ENCODE measurements around the gene IKZF2.
A peak's percentile ranks its signal among the peaks of the same experiment; 100 is the strongest.

Gene IKZF2

GRCh38 chr2:213166109-213166508 is 14.7 kb upstream of the IKZF2 start:
- Mint-ChIP-seq H3K36me3 (ENCODE audit: low read depth) (no peaks in the 10 kb centered on the region), H3K9me3 (no peaks in the 10 kb centered on the region), H3K27me3 (ENCODE audit: low read depth) (peaks cover 2% of the 10 kb centered on the region), H3K4me3 (no peak overlapping the region), H3K4me1 (ENCODE audit: low read depth) (no peaks in the 10 kb centered on the region), H3K27ac (no peak overlapping the region)
- DNase-seq (ENCODE audit: low spot score), result no peak

GRCh38 chr2:213164263-213164662 is 12.9 kb upstream of the IKZF2 start:
- Mint-ChIP-seq H3K27me3 (ENCODE audit: low read depth) (peaks cover 2% of the 10 kb centered on the region), H3K9me3 (no peaks in the 10 kb centered on the region), H3K4me3 (no peak overlapping the region), H3K27ac (no peak overlapping the region), H3K36me3 (ENCODE audit: low read depth) (no peaks in the 10 kb centered on the region), H3K4me1 (ENCODE audit: low read depth) (no peaks in the 10 kb centered on the region)
- no peak for DNase-seq (ENCODE audit: low spot score)

GRCh38 chr2:213162516-213163118 is 11.2 kb upstream of the IKZF2 start:
- Mint-ChIP-seq H3K27me3 (ENCODE audit: low read depth) (peaks cover 2% of the 10 kb centered on the region), H3K36me3 (ENCODE audit: low read depth) (no peaks in the 10 kb centered on the region), H3K9me3 (no peaks in the 10 kb centered on the region), H3K4me1 (ENCODE audit: low read depth) (no peaks in the 10 kb centered on the region), H3K4me3 (no peak overlapping the region), H3K27ac (no peak overlapping the region)
- DNase-seq (ENCODE audit: low spot score), result no peak

GRCh38 chr2:213161759-213162515 is 10.5 kb upstream of the IKZF2 start:
- Mint-ChIP-seq H3K9me3 (no peaks in the 10 kb centered on the region), H3K4me3 (no peak overlapping the region), H3K4me1 (ENCODE audit: low read depth) (peaks cover 2% of the 10 kb centered on the region), H3K27me3 (ENCODE audit: low read depth) (peaks cover 6% of the 10 kb centered on the region), H3K27ac (no peak overlapping the region), H3K36me3 (ENCODE audit: low read depth) (no peaks in the 10 kb centered on the region)
- no peak for DNase-seq (ENCODE audit: low spot score)

- H3K27ac Mint-ChIP-seq, result no peak overlapping the region
- H3K4me3 Mint-ChIP-seq, result no peak overlapping the region
- no peaks in the 10 kb centered on the region for H3K36me3 Mint-ChIP-seq (ENCODE audit: low read depth)
- H3K4me1 Mint-ChIP-seq (ENCODE audit: low read depth), result peaks cover 2% of the 10 kb centered on the region
- H3K27me3 Mint-ChIP-seq (ENCODE audit: low read depth), result peaks cover 14% of the 10 kb centered on the region
- H3K9me3 Mint-ChIP-seq, result no peaks in the 10 kb centered on the region
- no peak for DNase-seq (ENCODE audit: low spot score)
These were observed 8.4 kb upstream of the IKZF2 start for GRCh38 chr2:213159768-213160167.

GRCh38 chr2:213157242-213157641 is 5.8 kb upstream of the IKZF2 start:
- Mint-ChIP-seq H3K9me3 (no peaks in the 10 kb centered on the region), H3K27ac (no peak overlapping the region), H3K36me3 (ENCODE audit: low read depth) (no peaks in the 10 kb centered on the region), H3K4me3 (no peak overlapping the region), H3K27me3 (ENCODE audit: low read depth) (peaks cover 33% of the 10 kb centered on the region), H3K4me1 (ENCODE audit: low read depth) (peaks cover 10% of the 10 kb centered on the region)
- DNase-seq (ENCODE audit: low spot score), result no peak

- H3K9me3 Mint-ChIP-seq, result no peaks in the 10 kb centered on the region
- no peak for DNase-seq (ENCODE audit: low spot score)
These were observed 5.3 kb upstream of the IKZF2 start for GRCh38 chr2:213156717-213157116.

GRCh38 chr2:213152888-213153287 is 1.5 kb upstream of the IKZF2 start:
- H3K4me3 Mint-ChIP-seq, result peak overlapping the region; percentile 78

More at GRCh38 chr2:213156717-213157116, 5.3 kb upstream of the IKZF2 start:
- no peaks in the 10 kb centered on the region for H3K36me3 Mint-ChIP-seq (ENCODE audit: low read depth)
- H3K27me3 Mint-ChIP-seq (ENCODE audit: low read depth), result peaks cover 34% of the 10 kb centered on the region
- no peak overlapping the region for H3K27ac Mint-ChIP-seq
- peaks cover 12% of the 10 kb centered on the region for H3K4me1 Mint-ChIP-seq (ENCODE audit: low read depth)
- no peak overlapping the region for H3K4me3 Mint-ChIP-seq

GRCh38 chr2:213152065-213152794 is 818 bp upstream of the IKZF2 start:
- Mint-ChIP-seq H3K36me3 (ENCODE audit: low read depth) (no peaks in the 10 kb centered on the region), H3K27ac (peak overlapping the region; percentile 60), H3K4me1 (ENCODE audit: low read depth) (peaks cover 29% of the 10 kb centered on the region), H3K27me3 (ENCODE audit: low read depth) (peaks cover 66% of the 10 kb centered on the region), H3K9me3 (no peaks in the 10 kb centered on the region), H3K4me3 (peak overlapping the region; percentile 78)
- peak; percentile 28 for DNase-seq (ENCODE audit: low spot score)

More at GRCh38 chr2:213152888-213153287, 1.5 kb upstream of the IKZF2 start:
- Mint-ChIP-seq H3K9me3 (no peaks in the 10 kb centered on the region), H3K4me1 (ENCODE audit: low read depth) (peaks cover 31% of the 10 kb centered on the region), H3K36me3 (ENCODE audit: low read depth) (no peaks in the 10 kb centered on the region), H3K27me3 (ENCODE audit: low read depth) (peaks cover 63% of the 10 kb centered on the region), H3K27ac (no peak overlapping the region)
- no peak for DNase-seq (ENCODE audit: low spot score)

GRCh38 chr2:213150315-213151097 is 906 bp downstream of the IKZF2 start:
- DNase-seq (ENCODE audit: low spot score), result no peak
- Mint-ChIP-seq H3K27me3 (ENCODE audit: low read depth) (peaks cover 57% of the 10 kb centered on the region), H3K9me3 (no peaks in the 10 kb centered on the region), H3K4me3 (peak overlapping the region; percentile 87), H3K27ac (peak overlapping the region; percentile 83), H3K4me1 (ENCODE audit: low read depth) (peaks cover 29% of the 10 kb centered on the region), H3K36me3 (ENCODE audit: low read depth) (no peaks in the 10 kb centered on the region)

GRCh38 chr2:213149949-213150314 is 1.5 kb downstream of the IKZF2 start:
- no peak for DNase-seq (ENCODE audit: low spot score)
- Mint-ChIP-seq H3K9me3 (no peaks in the 10 kb centered on the region), H3K36me3 (ENCODE audit: low read depth) (no peaks in the 10 kb centered on the region), H3K27ac (peak overlapping the region; percentile 66), H3K4me1 (ENCODE audit: low read depth) (peaks cover 29% of the 10 kb centered on the region), H3K4me3 (peak overlapping the region; percentile 87), H3K27me3 (ENCODE audit: low read depth) (peaks cover 62% of the 10 kb centered on the region)

- Mint-ChIP-seq H3K4me3 (peak overlapping the region; percentile 87), H3K27ac (peak overlapping the region; percentile 2), H3K9me3 (no peaks in the 10 kb centered on the region), H3K27me3 (ENCODE audit: low read depth) (peaks cover 68% of the 10 kb centered on the region), H3K36me3 (ENCODE audit: low read depth) (no peaks in the 10 kb centered on the region), H3K4me1 (ENCODE audit: low read depth) (peaks cover 29% of the 10 kb centered on the region)
- no peak for DNase-seq (ENCODE audit: low spot score)
These were observed 2.0 kb downstream of the IKZF2 start for GRCh38 chr2:213149294-213149875.

GRCh38 chr2:213148572-213149261 is 2.7 kb downstream of the IKZF2 start:
- no peak overlapping the region for H3K27ac Mint-ChIP-seq

More at GRCh38 chr2:213148572-213149261, 2.7 kb downstream of the IKZF2 start:
- Mint-ChIP-seq H3K9me3 (no peaks in the 10 kb centered on the region), H3K27me3 (ENCODE audit: low read depth) (peaks cover 61% of the 10 kb centered on the region), H3K36me3 (ENCODE audit: low read depth) (no peaks in the 10 kb centered on the region), H3K4me1 (ENCODE audit: low read depth) (peaks cover 27% of the 10 kb centered on the region), H3K4me3 (peak overlapping the region; percentile 87)
- DNase-seq (ENCODE audit: low spot score), result no peak
